Left ventricle myocardium superior (tissue), 1 donor: ENCODE results near the gene PANX3. TPM values are rescaled to one million over a fixed set of nuclear protein-coding genes. Genes with fewer than 3 reads are reported as not detected.

Experiments used
- ATAC-seq: fragments of 200-7000 bp; cut with Tn5 transposase; one replicate; pipeline ENCODE4 v1.9.1; 2020; ENCODE audit warnings: mild to moderate bottlenecking, moderate library complexity
- DNase-seq: peaks from one replicate; pipeline ENCODE4 v3.0.0-alpha.2; 2020
- intact Hi-C: fragments of 100-400 bp; cut with micrococcal nuclease; formaldehyde crosslinking; loops from one replicate; pipeline ENCODE4 v1.11.0; 2022
- total RNA-seq: library from RNA; stranded (reverse); fragmentation: NEBNext Ultra II Directional; extraction: Animal tissue kit (Norgen Biotek cat#: 25700); gene quantifications from one replicate; pipeline ENCODE4 v1.2.1, GENCODE V29; 2021
- donor health status: DM: no; HTN: yes; CAD: no; lungs with severe emphysema.

The PANX3 gene
- total RNA-seq, 1 donor from 2014 or later, result not detected

DNA sequence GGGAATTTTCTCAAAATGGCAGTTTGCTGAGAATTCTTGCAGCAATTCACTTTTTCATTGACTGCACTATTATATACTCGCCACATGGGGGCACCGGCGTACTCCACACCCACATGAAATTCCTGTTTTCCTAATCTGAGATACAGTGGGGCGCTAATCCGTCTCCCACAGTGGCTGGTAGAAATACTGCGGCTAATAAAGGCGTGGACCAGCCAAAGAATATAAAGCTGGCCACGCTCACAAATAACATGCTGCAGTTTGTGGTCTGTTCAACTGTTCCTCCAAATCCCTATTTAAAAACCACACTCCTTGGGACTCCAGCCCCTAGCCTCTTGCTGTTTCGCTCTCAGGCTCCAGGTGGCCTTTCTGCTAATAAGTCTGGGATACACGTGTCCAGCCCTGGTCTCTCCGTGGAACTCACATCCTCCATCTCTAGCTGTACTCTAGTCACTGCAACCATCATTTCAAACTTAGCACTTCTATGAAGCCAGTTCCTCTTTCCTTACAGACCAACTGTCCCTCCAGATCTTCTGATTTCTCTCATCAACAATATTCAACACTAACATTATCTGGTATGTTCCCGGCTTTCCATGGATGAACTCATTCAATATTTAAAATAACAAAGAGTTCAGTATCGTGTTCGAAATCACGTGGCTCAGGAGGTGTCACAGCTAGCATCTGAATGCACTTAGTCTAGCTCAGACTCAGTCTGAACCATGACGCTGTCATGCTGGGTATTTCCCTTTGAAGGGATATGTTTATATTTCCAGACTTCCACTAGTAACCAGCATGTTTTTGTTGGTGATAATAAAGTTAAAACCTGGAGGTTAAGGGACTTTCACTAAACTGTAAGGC, 33.4 kb downstream of the PANX3 start:
- ATAC-seq, result peak; percentile 88
- peak; percentile 45 for DNase-seq
- intact Hi-C loops, result no loop called here

GRCh38 chr11:124646148-124646547, 34.9 kb downstream of the PANX3 start:
- intact Hi-C loops, result no loop called here

DNA sequence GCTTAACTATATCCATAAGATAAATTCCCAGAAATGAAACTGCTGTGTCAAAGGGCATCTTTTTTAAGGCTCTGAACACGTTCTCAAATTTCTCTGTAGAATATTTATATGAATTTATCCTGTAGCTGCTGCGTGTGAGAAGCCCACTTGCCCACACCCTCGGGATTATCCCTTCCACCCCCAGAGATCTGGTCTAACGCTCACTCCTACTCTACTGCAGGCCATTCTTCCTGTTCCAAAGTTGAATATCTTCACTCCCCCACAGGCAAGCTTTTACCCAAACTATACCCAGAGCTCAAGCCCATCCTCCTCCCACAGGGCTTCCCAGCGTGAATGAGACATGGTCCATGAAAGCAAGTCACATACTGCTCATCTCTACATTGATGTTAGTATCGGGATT, 37.4 kb downstream of the PANX3 start:
- DNase-seq (no peak), ATAC-seq (no peak)
- intact Hi-C loops, result no loop called here

More at GRCh38 chr11:124646148-124646547, 34.9 kb downstream of the PANX3 start:
- no peak for DNase-seq
- ATAC-seq, result no peak

DNA sequence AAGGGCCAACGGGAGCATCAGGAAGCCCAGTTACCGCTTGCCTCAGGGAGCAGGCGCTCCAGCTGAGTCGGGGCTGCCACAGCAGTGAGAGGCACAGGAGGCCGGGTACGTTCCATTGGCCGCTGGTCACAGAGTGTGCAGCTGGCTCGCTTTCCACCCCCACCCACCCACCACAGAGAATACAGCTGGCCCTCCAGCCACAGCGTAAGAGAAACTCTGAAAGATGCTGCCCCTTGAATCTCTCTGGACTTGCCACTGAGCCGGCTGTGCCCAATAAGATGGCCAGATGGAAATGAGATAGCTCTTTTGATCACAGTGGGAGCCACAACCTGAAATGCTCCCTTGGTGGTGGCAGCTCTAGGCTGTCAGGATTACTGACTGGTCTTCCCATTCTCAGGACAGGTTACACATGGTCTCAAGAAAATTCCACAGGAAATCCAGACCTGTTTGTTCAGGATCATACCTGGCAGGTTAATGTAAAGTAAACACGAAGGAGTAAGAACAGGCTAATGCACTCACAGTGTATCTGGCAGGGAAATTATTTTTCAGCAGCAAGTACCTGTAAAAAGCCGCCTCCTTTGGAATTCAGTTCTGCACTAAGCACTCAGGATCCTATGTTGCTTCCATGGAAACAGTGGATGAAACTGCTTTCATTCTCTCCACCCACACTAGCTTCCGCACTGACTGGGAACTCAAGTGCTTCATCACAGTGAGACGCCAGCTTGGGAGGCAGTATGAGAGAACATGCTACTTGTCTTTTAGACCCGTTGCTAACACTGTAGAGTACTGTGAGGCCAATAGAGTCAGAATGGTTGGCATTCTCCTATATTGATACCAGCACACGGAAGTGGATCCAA, 45.8 kb downstream of the PANX3 start:
- ATAC-seq (no peak), DNase-seq (no peak)
- intact Hi-C loops, result no loop called here

DNA sequence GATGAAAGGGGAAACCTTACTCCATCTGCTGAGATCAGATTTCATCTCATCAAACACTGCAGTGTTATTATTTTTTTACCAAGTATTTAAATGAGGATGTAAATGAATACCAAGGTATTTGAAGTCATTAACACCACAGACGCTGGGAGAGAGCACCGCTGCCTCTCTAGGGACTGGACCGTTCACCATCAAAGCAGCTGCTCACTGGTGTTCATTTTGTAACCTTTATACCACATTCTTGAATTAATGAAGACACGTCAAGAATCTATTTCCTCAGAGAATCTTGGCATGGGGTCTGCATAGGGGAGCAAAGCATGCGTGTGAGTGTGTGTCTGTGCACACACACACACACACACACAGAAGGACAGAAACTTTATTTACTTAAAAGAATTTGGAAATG, 46.7 kb downstream of the PANX3 start:
- intact Hi-C loops, result no loop called here
- ATAC-seq, result no peak
- DNase-seq, result no peak

GRCh38 chr11:124658501-124658900, 47.3 kb downstream of the PANX3 start:
- ATAC-seq (no peak), DNase-seq (no peak)
- intact Hi-C loops, result no loop called here

DNA sequence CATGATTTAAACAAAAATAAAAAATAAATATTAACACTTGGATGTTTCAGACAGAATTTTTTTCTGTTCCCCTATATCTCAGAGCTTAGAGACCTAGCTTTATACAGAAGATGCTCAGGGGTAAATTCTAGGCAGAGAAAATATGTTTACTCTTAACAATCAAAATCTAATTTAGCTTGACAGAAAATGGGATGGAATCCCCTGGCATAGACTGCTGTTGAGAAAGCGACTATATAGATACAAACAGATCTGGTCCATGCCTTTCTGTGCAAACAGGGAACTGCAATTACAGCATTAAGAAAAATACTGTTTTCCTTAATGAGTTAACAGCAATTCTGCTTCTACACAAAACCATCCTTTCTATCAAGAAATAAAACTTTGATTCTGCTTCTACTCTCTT, 47.8 kb downstream of the PANX3 start:
- no peak for ATAC-seq
- DNase-seq, result no peak
- intact Hi-C loops, result no loop called here

DNA sequence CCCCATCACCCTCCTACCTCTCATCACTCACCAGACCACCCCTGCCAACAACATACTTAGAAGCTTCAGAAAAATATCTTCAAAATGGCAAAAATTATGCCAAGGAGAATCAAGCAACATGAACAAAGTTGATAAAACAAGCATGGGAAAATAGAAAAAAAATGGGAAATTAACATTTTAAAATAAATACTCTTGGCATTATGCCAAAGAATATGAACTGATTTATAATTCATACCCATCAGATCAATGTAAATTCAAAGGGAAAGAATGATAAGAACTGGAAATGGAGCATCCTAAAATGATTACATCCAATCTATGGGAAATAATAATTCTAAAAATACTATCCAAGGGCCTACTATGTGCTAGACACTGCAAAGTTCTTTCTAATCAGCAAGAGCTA, 50.3 kb downstream of the PANX3 start:
- intact Hi-C loops, result loop anchor here (10.0 kb wide), 3 partner anchors 103 to 173 kb away; partner anchors contain the start of gene ESAM
- no peak for DNase-seq

GRCh38 chr11:124662106-124662505, 50.9 kb downstream of the PANX3 start:
- DNase-seq (no peak), ATAC-seq (no peak)
- intact Hi-C loops, result loop anchor here (10.0 kb wide), 3 partner anchors 103 to 173 kb away; partner anchors contain the start of gene ESAM

More for the DNA sequence above, 50.3 kb downstream of the PANX3 start:
- no peak for ATAC-seq

- intact Hi-C loops, result loop anchor here (10.0 kb wide), 3 partner anchors 101 to 171 kb away; partner anchors contain the start of gene ESAM
- no peak for DNase-seq
- ATAC-seq, result no peak
These were observed 52.6 kb downstream of the PANX3 start for GRCh38 chr11:124663861-124664260.

DNA sequence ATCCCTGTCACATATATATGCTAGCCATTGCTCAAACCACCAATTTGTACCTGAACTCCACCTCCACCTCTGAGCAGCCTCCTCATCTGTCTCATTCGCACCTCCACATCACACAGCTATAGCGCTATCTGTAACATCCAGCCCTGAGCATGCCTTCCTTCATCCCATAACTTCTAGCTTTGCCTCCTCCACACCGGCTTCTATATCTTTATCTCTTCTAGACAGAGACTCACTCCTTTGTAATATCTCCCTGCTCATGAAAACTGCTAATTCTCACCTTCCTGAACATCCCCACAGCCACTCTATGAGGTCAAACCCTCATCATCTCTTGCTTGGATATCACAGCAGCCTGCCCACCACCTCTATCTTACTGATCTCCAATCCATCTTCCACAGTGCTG, 56.4 kb downstream of the PANX3 start:
- ATAC-seq, result no peak

GRCh38 chr11:124669193-124669592, 58.0 kb downstream of the PANX3 start:
- DNase-seq (no peak), ATAC-seq (no peak)
- intact Hi-C loops, result loop anchor here (10.0 kb wide), 3 partner anchors 96 to 166 kb away; partner anchors contain the start of gene ESAM

More for the DNA sequence above, 56.4 kb downstream of the PANX3 start:
- DNase-seq, result no peak
- intact Hi-C loops, result loop anchor here (10.0 kb wide), 3 partner anchors 97 to 167 kb away; partner anchors contain the start of gene ESAM

Other genes with a start within 250 kb of the PANX3 start
- not detected for gene OR8B2, start 226.9 kb upstream of the PANX3 start, total RNA-seq
- not detected for gene OR8B3, start 212.4 kb upstream of the PANX3 start, total RNA-seq
- gene OR8B4, start 186.6 kb upstream of the PANX3 start, total RNA-seq, result not detected
- not detected for gene OR8B8, start 165.7 kb upstream of the PANX3 start, total RNA-seq
- gene OR8B12, start 67.8 kb upstream of the PANX3 start, total RNA-seq, result not detected
- not detected for gene OR8A1, start 41.4 kb upstream of the PANX3 start, total RNA-seq
- gene TBRG1, start 11.4 kb downstream of the PANX3 start, total RNA-seq, result 20.6 TPM
- 77.7 TPM for gene SIAE, start 62.3 kb downstream of the PANX3 start, total RNA-seq
- gene SPA17, start 62.5 kb downstream of the PANX3 start, total RNA-seq, result 1.2 TPM
- gene NRGN, start 128.5 kb downstream of the PANX3 start, total RNA-seq, result 4.1 TPM
- gene VSIG2, start 140.8 kb downstream of the PANX3 start, total RNA-seq, result 1.1 TPM
- gene ESAM, start 150.9 kb downstream of the PANX3 start, total RNA-seq, result 40.5 TPM
- gene MSANTD2, start 189.0 kb downstream of the PANX3 start, total RNA-seq, result 3.4 TPM